ENCODE results near the gene JKAMP. TPM values are rescaled to one million over a fixed set of nuclear protein-coding genes. Genes with fewer than 3 reads are reported as not detected.

JKAMP gene
- total RNA-seq, 1 experiment from 2014 or later = 46.5 TPM

- H3K4me2 ChIP-seq (ENCODE audit: low read length) = no peak overlapping the region
- H3K79me2 ChIP-seq (ENCODE audit: insufficient read depth, low read length) = no peaks in the 10 kb centered on the region
- peaks cover 0 to 12% of the 10 kb centered on the region in 2 experiments; a peak in 1 of 4 replicates for H3K36me3 ChIP-seq (ENCODE audit: control insufficient read depth in 1 of 2, insufficient read depth in 2 of 2, low read length in 2 of 2)
- ChIA-PET CTCF (interaction anchor here (1.6 kb wide), 1 partner anchor 325 kb away, joined by 4 read pairs; no protein-coding TSS in a partner anchor), RAD21 (ENCODE audit: low non-redundant PET in 1 of 2, low total read pairs in 2 of 2, uncharacterized antibody in 2 of 2, unreplicated experiment in 2 of 2) (no interaction called here), POLR2A (no interaction called here)
- TF ChIP-seq JUND (IDR thresholded peaks at IDR 0.05) (no peak), ATF3 (IDR thresholded peaks at IDR 0.05) (no peak), RAD21 (IDR thresholded peaks at IDR 0.05; ENCODE audit: low read depth) (no peak), CBX3 (IDR thresholded peaks at IDR 0.05; ENCODE audit: low read depth) (no peak), SIN3A (IDR thresholded peaks at IDR 0.05; ENCODE audit: low read depth) (no peak), ELF1 (IDR thresholded peaks at IDR 0.05; ENCODE audit: borderline replicate concordance, low read depth) (no peak), POLR2AphosphoS5 (IDR thresholded peaks at IDR 0.05; ENCODE audit: low read depth, low read length) (no peak), EZH2 (IDR thresholded peaks at IDR 0.05) (no peak), EGR1 (IDR thresholded peaks at IDR 0.05; ENCODE audit: low read depth) (no peak), POLR2A (IDR thresholded peaks at IDR 0.05; ENCODE audit: borderline replicate concordance, extremely low read depth, insufficient read depth, insufficient read length) (no peak), MAX (IDR thresholded peaks at IDR 0.05) (no peak), CEBPB (IDR thresholded peaks at IDR 0.05; ENCODE audit: low read depth) (no peak), CTCF (IDR thresholded peaks at IDR 0.05 in 2 of 3, conservative IDR thresholded peaks at IDR 0.05 in 1 of 3; ENCODE audit: borderline replicate concordance in 1 of 3, insufficient read depth in 1 of 3, low read depth in 2 of 3, low read length in 2 of 3) (no peak), YY1 (IDR thresholded peaks at IDR 0.05; ENCODE audit: extremely low read depth, insufficient replicate concordance, low read depth, low read length) (no peak), SRF (IDR thresholded peaks at IDR 0.05; ENCODE audit: low read depth) (no peak), ZNF274 (IDR thresholded peaks at IDR 0.05; ENCODE audit: low read depth, low read length) (no peak), SP1 (IDR thresholded peaks at IDR 0.05; ENCODE audit: low read depth) (no peak), TCF7L2 (IDR thresholded peaks at IDR 0.05; ENCODE audit: borderline replicate concordance, extremely low read depth, insufficient read depth, insufficient read length) (no peak)
- TF ChIP-seq, protein P1, sequence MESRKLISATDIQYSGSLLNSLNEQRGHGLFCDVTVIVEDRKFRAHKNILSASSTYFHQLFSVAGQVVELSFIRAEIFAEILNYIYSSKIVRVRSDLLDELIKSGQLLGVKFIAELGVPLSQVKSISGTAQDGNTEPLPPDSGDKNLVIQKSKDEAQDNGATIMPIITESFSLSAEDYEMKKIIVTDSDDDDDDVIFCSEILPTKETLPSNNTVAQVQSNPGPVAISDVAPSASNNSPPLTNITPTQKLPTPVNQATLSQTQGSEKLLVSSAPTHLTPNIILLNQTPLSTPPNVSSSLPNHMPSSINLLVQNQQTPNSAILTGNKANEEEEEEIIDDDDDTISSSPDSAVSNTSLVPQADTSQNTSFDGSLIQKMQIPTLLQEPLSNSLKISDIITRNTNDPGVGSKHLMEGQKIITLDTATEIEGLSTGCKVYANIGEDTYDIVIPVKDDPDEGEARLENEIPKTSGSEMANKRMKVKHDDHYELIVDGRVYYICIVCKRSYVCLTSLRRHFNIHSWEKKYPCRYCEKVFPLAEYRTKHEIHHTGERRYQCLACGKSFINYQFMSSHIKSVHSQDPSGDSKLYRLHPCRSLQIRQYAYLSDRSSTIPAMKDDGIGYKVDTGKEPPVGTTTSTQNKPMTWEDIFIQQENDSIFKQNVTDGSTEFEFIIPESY (IDR thresholded peaks at IDR 0.05; ENCODE audit: extremely low read depth, insufficient replicate concordance, low read length) = no peak
- H3K9me2 ChIP-seq (ENCODE audit: insufficient read depth) = no peaks in the 10 kb centered on the region
- no peaks in the 10 kb centered on the region for H3K9me3 ChIP-seq (ENCODE audit: control insufficient read depth in 1 of 2, insufficient read depth in 1 of 2, low read depth in 1 of 2, low read length in 2 of 2)
- BruUV-seq (replicated peaks) = no TSS peak
- ATAC-seq (no peak), DNase-seq (ENCODE audit: low read depth, low spot score) (no peak)
- intact Hi-C loops (cut with micrococcal nuclease) = no loop called here
- no peak overlapping the region for H3K27ac ChIP-seq (ENCODE audit: low read depth, low read length)
- no peaks in the 10 kb centered on the region for H3K4me1 ChIP-seq (ENCODE audit: control insufficient read depth in 1 of 2, insufficient read depth in 2 of 2, low read length in 2 of 2)
- H3K27me3 ChIP-seq (ENCODE audit: insufficient read depth, low read length) = no peaks in the 10 kb centered on the region
- H4K20me1 ChIP-seq (ENCODE audit: insufficient read depth) = no peaks in the 10 kb centered on the region
- no peak overlapping the region for H2AFZ ChIP-seq (ENCODE audit: low read depth, low read length, poor library complexity, severe bottlenecking)
- no peak overlapping the region for H3K9ac ChIP-seq (ENCODE audit: low read length)
- H3K4me3 ChIP-seq (replicated peaks in 1 of 2; ENCODE audit: low read depth in 1 of 2, low read length in 2 of 2) = no peak overlapping the region
Observed at GRCh38 chr14:59451849-59452248, 32.5 kb upstream of the JKAMP start.

All from HCT116 (cell line).